ENCODE results near the gene MEN1.

Gene MEN1

GRCh38 chr11:64794526-64794925 is 15.8 kb downstream of the MEN1 start:
- H3K4me2 ChIP-seq (ENCODE audit: low read depth, low read length), result no peak overlapping the region
- no peak overlapping the region for H3K27ac ChIP-seq (ENCODE audit: low read length)

GRCh38 chr11:64793271-64794160 is 16.8 kb downstream of the MEN1 start:
- Histone ChIP-seq H3K9me3 (replicated peaks; ENCODE audit: insufficient read depth, low read length) (no peaks in the 10 kb centered on the region), H3F3A (ENCODE audit: insufficient read depth, low read length) (no peaks in the 10 kb centered on the region), H4K20me1 (ENCODE audit: insufficient read depth, low read length) (no peaks in the 10 kb centered on the region), H3K9ac (ENCODE audit: low read length) (no peak overlapping the region), H3K4me3 (ENCODE audit: low read length) (no peak overlapping the region), H3K27me3 (replicated peaks; ENCODE audit: insufficient read depth, low read length) (no peaks in the 10 kb centered on the region), H2AFZ (ENCODE audit: low read length) (no peak overlapping the region), H3K36me3 (replicated peaks; ENCODE audit: insufficient read depth, low read length) (no peaks in the 10 kb centered on the region), H3K27ac (ENCODE audit: low read length) (no peak overlapping the region), H3K4me2 (ENCODE audit: low read depth, low read length) (no peak overlapping the region), H3K4me1 (ENCODE audit: low read length) (no peaks in the 10 kb centered on the region), H3K9me2 (replicated peaks; ENCODE audit: insufficient read depth, low read length) (no peaks in the 10 kb centered on the region), H3K79me2 (ENCODE audit: low read length) (no peaks in the 10 kb centered on the region)
- TF ChIP-seq EZH2 (optimal IDR thresholded peaks at IDR 0.05; ENCODE audit: low read depth, low read length) (no peak), EZH2phosphoT487 (IDR thresholded peaks at IDR 0.05; ENCODE audit: low read length) (no peak), CTCF (IDR thresholded peaks at IDR 0.05; ENCODE audit: low read length) (no peak)
- no peak for DNase-seq

More at GRCh38 chr11:64794526-64794925, 15.8 kb downstream of the MEN1 start:
- no peaks in the 10 kb centered on the region for H3F3A ChIP-seq (ENCODE audit: insufficient read depth, low read length)
- H3K36me3 ChIP-seq (replicated peaks; ENCODE audit: insufficient read depth, low read length), result no peaks in the 10 kb centered on the region
- no peaks in the 10 kb centered on the region for H3K27me3 ChIP-seq (replicated peaks; ENCODE audit: insufficient read depth, low read length)
- DNase-seq, result no peak
- no peak overlapping the region for H2AFZ ChIP-seq (ENCODE audit: low read length)
- TF ChIP-seq CTCF (IDR thresholded peaks at IDR 0.05; ENCODE audit: low read length) (no peak), EZH2phosphoT487 (IDR thresholded peaks at IDR 0.05; ENCODE audit: low read length) (no peak), EZH2 (optimal IDR thresholded peaks at IDR 0.05; ENCODE audit: low read depth, low read length) (no peak)
- no peaks in the 10 kb centered on the region for H3K4me1 ChIP-seq (ENCODE audit: low read length)
- no peaks in the 10 kb centered on the region for H4K20me1 ChIP-seq (ENCODE audit: insufficient read depth, low read length)
- no peak overlapping the region for H3K4me3 ChIP-seq (ENCODE audit: low read length)
- H3K9me3 ChIP-seq (replicated peaks; ENCODE audit: insufficient read depth, low read length), result no peaks in the 10 kb centered on the region
- H3K9me2 ChIP-seq (replicated peaks; ENCODE audit: insufficient read depth, low read length), result no peaks in the 10 kb centered on the region
- no peaks in the 10 kb centered on the region for H3K79me2 ChIP-seq (ENCODE audit: low read length)
- H3K9ac ChIP-seq (ENCODE audit: low read length), result no peak overlapping the region

GRCh38 chr11:64792482-64792881 is 17.9 kb downstream of the MEN1 start:
- no peak overlapping the region for H2AFZ ChIP-seq (ENCODE audit: low read length)
- no peaks in the 10 kb centered on the region for H3K27me3 ChIP-seq (replicated peaks; ENCODE audit: insufficient read depth, low read length)
- no peaks in the 10 kb centered on the region for H3K9me2 ChIP-seq (replicated peaks; ENCODE audit: insufficient read depth, low read length)
- H3K36me3 ChIP-seq (replicated peaks; ENCODE audit: insufficient read depth, low read length), result no peaks in the 10 kb centered on the region
- H3K9ac ChIP-seq (ENCODE audit: low read length), result no peak overlapping the region
- TF ChIP-seq EZH2phosphoT487 (IDR thresholded peaks at IDR 0.05; ENCODE audit: low read length) (no peak), CTCF (IDR thresholded peaks at IDR 0.05; ENCODE audit: low read length) (no peak), EZH2 (optimal IDR thresholded peaks at IDR 0.05; ENCODE audit: low read depth, low read length) (no peak)
- H3F3A ChIP-seq (ENCODE audit: insufficient read depth, low read length), result no peaks in the 10 kb centered on the region
- no peak overlapping the region for H3K27ac ChIP-seq (ENCODE audit: low read length)
- no peaks in the 10 kb centered on the region for H3K4me1 ChIP-seq (ENCODE audit: low read length)
- DNase-seq, result no peak
- H3K4me3 ChIP-seq (ENCODE audit: low read length), result no peak overlapping the region
- no peaks in the 10 kb centered on the region for H3K79me2 ChIP-seq (ENCODE audit: low read length)
- no peaks in the 10 kb centered on the region for H3K9me3 ChIP-seq (replicated peaks; ENCODE audit: insufficient read depth, low read length)
- H4K20me1 ChIP-seq (ENCODE audit: insufficient read depth, low read length), result no peaks in the 10 kb centered on the region
- no peak overlapping the region for H3K4me2 ChIP-seq (ENCODE audit: low read depth, low read length)
